SK-N-SH treated with all-trans-retinoic acid at 6 μM for 48 hours (cell line): ENCODE data around the gene COX4I2.

Source experiments
- ESRRG ChIP-seq: fragments of 250-450 bp; sonication (Bioruptor Pico); IDR thresholded peaks from 2 replicates; pipeline ENCODE4 v1.6.1; 2021; ENCODE audit warnings: mild to moderate bottlenecking
- PPARA ChIP-seq: fragments of 250-450 bp; sonication (Bioruptor Pico); IDR thresholded peaks from 2 replicates; pipeline ENCODE4 v1.5.0; 2020; ENCODE audit warnings: mild to moderate bottlenecking, borderline replicate concordance
- SNAI2 ChIP-seq: fragments of 250-450 bp; sonication (Bioruptor Pico); IDR thresholded peaks from 2 replicates; pipeline ENCODE4 v1.5.0; 2020; ENCODE audit warnings: mild to moderate bottlenecking, moderate library complexity
- TSHZ2 ChIP-seq: fragments of 250-450 bp; sonication (Bioruptor Pico); IDR thresholded peaks from 2 replicates; pipeline ENCODE4 v1.5.0; 2020; ENCODE audit warnings: mild to moderate bottlenecking, moderate library complexity
- ZC3H10 ChIP-seq: fragments of 250-450 bp; sonication (Bioruptor Pico); IDR thresholded peaks from 2 replicates; pipeline ENCODE4 v1.5.1; 2021; ENCODE audit warnings: mild to moderate bottlenecking, moderate library complexity
- ZFP3 ChIP-seq: fragments of 250-450 bp; sonication (Bioruptor Pico); IDR thresholded peaks from 2 replicates; pipeline ENCODE4 v1.5.0; 2020; ENCODE audit warnings: mild to moderate bottlenecking, moderate library complexity
- ZFP30 ChIP-seq: fragments of 450-650 bp; formaldehyde crosslinking; IDR thresholded peaks from 2 replicates; pipeline ENCODE4 v1.5.0; 2022; ENCODE audit warnings: mild to moderate bottlenecking, moderate library complexity
- ZNF8 ChIP-seq: fragments of 450-650 bp; formaldehyde crosslinking; IDR thresholded peaks from 2 replicates; pipeline ENCODE4 v1.5.0; 2020; ENCODE audit warnings: mild to moderate bottlenecking, moderate library complexity
- TF ChIP-seq, protein P1 (sequence below): fragments of 250-450 bp; sonication (Bioruptor Pico); IDR thresholded peaks from 2 replicates; pipeline ENCODE4 v1.5.1; 2020; ENCODE audit warnings: low read depth, mild to moderate bottlenecking, moderate library complexity
- TF ChIP-seq, protein P2 (sequence below): fragments of 250-450 bp; sonication (Bioruptor Pico); IDR thresholded peaks from 2 replicates; pipeline ENCODE4 v1.8.0; 2021; ENCODE audit warnings: low read depth, mild to moderate bottlenecking, moderate library complexity, borderline replicate concordance

DNA sequence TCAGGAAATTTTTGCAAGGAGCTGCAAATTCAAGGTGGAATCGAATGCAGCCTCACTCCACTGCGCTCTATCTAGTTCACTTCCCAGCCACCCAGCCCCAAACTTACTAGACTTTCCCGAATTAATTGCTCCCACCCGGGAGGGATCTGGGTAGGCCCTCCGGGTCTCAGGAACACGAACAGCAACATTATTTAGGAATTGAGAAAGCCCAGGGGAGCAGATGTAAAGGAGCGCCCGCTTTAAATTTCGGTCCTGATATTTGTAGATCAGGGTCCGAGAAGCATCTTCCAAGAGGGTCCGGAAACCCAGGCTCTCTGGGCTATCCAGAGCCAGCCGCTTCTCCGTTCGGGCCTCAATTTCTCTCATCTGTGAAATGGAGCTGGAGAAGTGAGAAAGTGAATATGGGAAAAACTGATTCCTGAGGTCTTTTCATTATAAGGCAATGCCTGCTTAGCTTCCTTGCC, 33.1 kb upstream of the COX4I2 start:
- TF ChIP-seq PPARA (CRISPR knock-in tag) (no peak), ZFP30 (CRISPR knock-in tag) (peak; percentile 43; the same call in 1 of the 2 replicates), ESRRG (CRISPR knock-in tag) (peak; percentile 89), ZFP3 (CRISPR knock-in tag) (no peak; the same call in 1 of the 2 replicates), SNAI2 (CRISPR knock-in tag) (no peak; the same call in 1 of the 2 replicates), ZC3H10 (CRISPR knock-in tag) (peak; percentile 62), TSHZ2 (CRISPR knock-in tag) (no peak), ZNF8 (CRISPR knock-in tag) (no peak)
- TF ChIP-seq, protein P1, sequence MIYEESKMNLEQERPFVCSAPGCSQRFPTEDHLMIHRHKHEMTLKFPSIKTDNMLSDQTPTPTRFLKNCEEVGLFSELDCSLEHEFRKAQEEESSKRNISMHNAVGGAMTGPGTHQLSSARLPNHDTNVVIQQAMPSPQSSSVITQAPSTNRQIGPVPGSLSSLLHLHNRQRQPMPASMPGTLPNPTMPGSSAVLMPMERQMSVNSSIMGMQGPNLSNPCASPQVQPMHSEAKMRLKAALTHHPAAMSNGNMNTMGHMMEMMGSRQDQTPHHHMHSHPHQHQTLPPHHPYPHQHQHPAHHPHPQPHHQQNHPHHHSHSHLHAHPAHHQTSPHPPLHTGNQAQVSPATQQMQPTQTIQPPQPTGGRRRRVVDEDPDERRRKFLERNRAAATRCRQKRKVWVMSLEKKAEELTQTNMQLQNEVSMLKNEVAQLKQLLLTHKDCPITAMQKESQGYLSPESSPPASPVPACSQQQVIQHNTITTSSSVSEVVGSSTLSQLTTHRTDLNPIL (CRISPR knock-in tag), result no peak; the same call in 1 of the 2 replicates
- TF ChIP-seq, protein P2, sequence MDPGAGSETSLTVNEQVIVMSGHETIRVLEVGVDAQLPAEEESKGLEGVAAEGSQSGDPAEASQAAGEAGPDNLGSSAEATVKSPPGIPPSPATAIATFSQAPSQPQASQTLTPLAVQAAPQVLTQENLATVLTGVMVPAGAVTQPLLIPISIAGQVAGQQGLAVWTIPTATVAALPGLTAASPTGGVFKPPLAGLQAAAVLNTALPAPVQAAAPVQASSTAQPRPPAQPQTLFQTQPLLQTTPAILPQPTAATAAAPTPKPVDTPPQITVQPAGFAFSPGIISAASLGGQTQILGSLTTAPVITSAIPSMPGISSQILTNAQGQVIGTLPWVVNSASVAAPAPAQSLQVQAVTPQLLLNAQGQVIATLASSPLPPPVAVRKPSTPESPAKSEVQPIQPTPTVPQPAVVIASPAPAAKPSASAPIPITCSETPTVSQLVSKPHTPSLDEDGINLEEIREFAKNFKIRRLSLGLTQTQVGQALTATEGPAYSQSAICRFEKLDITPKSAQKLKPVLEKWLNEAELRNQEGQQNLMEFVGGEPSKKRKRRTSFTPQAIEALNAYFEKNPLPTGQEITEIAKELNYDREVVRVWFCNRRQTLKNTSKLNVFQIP, result 0 out of 2 replicates have a peak, but pooled peaks have one; percentile 82
